GM21723 (cell line): ENCODE measurements around the gene XPC.
"Not testable (repeated sequence)": the region's sequence is repeated elsewhere in the genome, so short reads cannot be mapped to it uniquely, and the experiment has no call there.

Source experiments
- ATAC-seq: cut with Tn5 transposase; IDR thresholded peaks from one replicate; pipeline ENCODE4 v1.9.1; 2021; ENCODE audit warnings: mild to moderate bottlenecking, moderate library complexity; ENCODE audit not compliant: unreplicated experiment

Gene XPC

GRCh38 chr3:14178247-14179113, at the start of gene XPC, which contains the start of gene LSM3:
TSS of gene XPC (minus strand) at chr3:14178601. CDS start at chr3:14178568, 33 bp downstream.
TSS of gene LSM3 (plus strand) at chr3:14178817. CDS start at chr3:14178861, 44 bp downstream.
- ATAC-seq, result peak; percentile 89

GRCh38 chr3:14227856-14228255, 49.5 kb upstream of the XPC start:
- ATAC-seq, result no peak

DNA sequence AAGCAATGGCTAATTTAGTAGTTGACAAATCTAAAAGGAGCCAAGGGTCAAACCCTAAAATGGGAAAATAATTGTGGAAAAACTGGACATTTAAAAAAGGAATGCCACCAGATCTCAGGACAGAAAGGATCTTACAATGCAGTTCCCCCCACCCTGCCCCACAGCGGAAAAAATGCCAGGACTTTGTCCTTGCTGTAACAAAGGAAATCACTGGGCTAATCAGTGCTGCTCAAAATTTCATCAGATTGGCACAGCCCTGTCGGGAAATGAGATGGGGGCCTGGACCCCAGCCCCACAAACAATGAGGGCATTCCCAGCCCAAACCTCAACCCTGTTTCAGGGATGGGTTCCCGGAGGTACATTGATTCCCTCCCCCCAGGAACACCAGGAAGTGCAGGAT, 48.0 kb upstream of the XPC start:
- not testable (repeated sequence) for ATAC-seq

- peak; percentile 78 for ATAC-seq
Observed at GRCh38 chr3:14225421-14225820, 47.0 kb upstream of the XPC start.

DNA sequence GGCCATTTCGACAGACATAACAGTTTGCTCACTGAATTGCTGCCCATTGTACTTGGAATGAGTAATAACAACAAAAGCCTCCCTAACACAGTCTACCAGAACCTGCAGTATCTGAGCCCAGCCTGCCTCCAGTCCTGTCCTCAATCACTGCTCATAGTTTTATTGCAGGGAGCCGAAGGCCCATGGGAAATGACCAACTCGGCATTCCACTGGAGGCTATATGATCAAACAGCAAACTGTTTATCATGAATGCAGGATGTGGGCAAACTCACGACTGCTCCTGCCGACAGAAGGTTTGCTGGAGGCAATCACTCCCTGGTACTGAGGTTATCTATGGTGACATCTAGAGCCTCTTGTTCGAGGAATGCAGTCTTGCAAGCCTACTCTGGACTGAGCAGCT, 46.5 kb upstream of the XPC start:
- ATAC-seq, result no peak

DNA sequence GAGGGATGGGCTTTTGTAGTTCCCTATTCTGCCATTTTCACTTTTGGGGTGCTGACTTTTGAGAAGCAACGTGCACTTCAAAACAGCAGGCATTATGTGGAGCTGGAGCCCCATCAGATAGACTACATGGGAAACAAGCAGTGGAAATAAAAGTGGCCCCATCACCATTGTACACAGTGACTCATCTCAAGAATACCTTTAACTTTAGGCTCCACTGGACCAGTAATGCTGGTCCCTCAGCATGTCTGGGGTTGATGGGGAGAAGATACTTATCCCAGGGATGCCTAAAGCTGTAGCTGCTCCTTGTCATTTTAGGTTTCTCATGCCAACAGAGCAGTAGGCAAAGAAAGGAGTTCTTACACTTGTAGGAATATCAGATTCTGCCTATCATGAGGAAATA, 45.2 kb upstream of the XPC start:
- ATAC-seq, result no peak

DNA sequence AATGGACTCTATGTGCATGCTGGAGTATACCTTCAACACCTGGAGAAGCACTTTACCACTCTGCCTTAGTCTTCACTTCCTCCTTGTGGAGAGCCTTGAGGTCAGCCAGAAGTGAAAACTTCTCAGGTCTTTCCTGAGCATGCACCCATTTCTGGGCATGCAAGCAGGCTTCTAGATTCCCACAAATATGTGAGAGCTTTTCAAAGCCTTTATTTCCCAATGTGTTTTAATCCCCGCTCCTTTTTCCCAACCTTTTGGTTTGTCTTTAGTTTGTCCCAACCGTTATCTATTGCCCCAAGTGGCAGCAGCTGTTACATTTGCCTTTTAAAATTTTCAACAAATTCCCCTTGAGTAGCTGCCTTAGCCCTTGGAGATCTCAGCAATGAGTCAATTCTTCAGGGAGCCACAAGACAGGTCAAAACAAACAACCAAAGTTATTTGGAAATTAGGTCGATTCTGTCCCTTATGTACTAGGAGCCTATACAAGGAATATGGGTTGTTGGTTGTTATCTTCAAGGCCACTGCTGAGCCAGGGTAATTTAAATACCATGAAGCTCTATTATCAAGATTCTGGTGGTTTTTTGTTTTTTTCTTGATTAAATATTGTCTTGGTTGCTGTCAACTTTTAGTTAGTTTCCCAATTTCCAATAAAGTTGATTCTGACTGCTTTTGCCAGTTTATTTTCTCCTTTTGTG, 44.6 kb upstream of the XPC start:
- no peak for ATAC-seq

DNA sequence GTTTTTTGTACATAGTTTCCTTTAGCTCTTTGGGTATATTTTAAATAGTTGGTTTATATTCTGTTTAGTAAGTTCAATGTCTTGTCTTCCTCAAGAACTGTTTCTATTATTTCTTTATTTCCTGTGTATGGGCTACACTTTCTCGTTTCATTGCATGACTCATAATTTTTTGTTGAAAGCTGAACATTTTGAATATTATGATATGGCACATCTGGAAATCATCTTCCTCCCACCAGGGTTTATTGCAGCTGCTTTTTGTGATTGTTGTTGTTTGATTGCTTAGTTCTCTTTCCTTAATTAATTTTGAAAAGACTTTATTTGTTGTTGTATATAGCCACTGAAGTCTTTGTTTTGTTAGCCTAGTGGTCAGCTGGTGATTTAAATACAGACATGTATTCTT, 44.1 kb upstream of the XPC start:
- no peak for ATAC-seq

DNA sequence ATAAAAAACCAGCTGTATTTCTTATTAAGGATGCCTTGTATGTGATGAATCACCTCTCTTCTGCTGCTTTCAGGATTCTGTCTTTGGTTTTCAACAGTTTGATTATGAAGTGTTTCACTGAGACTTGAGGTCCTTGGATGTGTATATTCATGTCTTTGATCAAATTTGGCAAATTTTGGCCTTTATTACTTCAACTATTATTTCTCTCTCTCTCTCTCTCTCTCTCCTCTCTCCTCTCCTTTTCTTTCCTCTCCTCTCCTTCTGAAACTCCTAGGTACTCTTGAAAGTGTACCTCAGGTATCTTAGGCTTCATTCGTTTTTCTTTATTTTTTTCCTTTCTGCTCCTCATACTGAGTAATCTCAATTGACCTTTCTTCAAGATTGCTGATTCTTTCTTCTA, 43.5 kb upstream of the XPC start:
- ATAC-seq, result no peak

DNA sequence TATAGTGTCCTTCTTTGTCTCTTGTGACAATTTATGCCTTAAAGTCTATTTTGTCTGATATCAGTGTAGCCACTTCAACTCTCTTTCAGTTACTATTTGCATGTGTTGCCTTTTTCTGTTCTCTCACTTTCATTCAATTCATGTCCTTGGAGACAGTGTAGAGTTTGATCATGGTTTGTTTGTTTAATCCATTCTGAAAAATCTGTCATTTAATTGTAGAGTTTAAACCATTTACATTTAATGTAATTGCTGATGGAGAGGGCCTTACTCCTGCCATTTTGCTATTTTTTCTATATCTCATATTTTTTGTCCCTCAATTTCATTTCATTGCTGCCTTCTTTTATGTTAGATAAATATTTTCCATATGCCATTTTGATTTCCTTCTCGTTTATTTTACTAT, 42.5 kb upstream of the XPC start:
- no peak for ATAC-seq

- ATAC-seq, result no peak
Observed at GRCh38 chr3:14218355-14218754, 40.0 kb upstream of the XPC start.

DNA sequence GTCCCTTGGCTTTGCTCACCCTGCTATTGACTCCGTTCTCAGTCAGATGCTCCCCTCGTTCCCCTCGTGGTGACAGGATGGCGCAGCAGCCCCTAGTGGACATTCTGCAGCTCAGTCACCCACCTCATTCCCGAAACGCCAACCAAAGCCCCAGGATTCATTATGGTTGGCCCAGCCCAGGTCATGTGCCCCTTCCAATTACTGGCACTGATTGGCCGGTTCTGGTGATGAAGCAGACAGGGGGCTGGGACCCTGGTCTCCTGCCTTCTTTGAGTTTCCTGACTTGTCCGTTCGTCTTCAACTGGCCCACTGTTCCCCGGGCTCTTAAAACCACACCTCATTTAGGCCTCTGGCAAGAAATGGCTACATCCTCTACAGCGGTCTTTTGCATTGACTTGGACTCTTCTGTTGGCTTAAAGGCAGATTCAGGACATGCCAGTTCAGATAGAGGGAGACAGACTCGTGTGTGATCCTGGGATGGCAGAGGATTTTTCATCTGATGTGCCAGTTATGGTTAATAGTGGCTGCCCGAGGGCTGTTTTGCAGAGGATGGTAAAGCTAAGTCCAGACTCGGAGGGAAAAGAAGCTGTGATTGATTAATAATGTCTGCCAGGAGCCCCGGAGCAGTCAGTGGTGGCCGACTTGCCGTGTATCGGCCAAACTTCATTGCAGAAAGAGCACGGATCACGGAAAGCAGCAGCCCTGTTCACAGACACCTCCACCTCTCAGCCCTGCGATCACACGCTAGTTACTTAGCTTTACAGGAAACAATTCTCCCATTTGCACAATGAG, 38.1 kb upstream of the XPC start:
- no peak for ATAC-seq

- ATAC-seq, result no peak
Observed at GRCh38 chr3:14214764-14215163, 36.4 kb upstream of the XPC start.

DNA sequence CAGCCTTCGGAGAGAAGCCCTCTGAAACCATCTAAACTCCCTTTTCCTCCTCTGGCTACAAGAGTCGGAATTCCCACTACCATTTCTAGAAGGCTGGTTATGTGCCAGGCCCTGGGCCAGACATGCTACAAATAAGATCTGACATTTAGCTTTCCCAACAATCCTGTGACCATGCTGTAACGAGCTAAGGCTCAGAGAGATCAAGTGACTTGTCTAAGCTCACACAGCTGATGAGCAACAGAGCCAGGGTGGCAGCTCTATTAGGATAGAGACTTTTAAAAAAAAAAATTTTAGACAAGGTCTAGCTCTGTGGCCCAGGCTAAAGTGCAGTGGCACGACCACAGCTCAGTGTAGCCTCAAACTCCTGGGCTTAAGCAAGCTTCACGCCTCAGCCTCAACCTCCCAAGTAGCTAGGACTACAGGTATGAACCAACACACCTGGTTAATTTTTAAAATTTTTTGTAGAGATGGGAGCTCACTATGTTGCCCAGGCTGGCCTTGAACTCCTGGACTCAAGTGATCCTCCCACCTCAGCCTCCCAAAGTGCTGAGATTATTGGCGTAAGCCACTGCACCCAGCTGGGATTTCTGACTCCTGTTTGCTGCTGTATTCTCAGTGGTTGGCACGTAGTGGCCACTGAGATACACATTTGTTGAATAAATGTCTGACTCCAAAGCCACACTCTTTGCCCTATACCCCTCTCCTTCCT, 34.8 kb upstream of the XPC start:
- ATAC-seq, result no peak

- ATAC-seq, result no peak
Observed at GRCh38 chr3:14212032-14212431, 33.6 kb upstream of the XPC start.

DNA sequence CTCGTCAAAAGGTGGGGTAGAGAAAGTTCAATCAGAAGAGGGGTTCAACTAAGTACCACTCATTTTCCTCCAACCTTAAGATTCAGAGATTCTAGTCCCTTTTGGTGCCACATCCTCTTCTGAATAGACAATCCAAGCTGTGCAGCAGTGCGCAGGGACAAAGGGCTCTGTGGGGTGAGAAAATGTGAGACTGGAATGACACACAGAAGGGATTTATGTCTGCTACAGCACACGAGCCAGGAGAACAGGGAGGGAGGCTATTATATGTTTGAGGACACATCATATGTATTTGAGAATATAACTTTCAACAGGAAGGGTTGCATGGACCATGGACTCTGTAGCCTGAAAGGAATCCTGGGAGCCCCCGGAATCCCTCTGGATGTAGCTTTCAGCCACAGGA, 33.2 kb upstream of the XPC start:
- no peak for ATAC-seq

- ATAC-seq, result no peak
Observed at GRCh38 chr3:14210843-14211594, 32.6 kb upstream of the XPC start.

- no peak for ATAC-seq
Observed at GRCh38 chr3:14210290-14210688, 31.9 kb upstream of the XPC start.

GRCh38 chr3:14209581-14210289, 31.3 kb upstream of the XPC start:
- no peak for ATAC-seq
